GM12878 (cell line): Measurements from ENCODE around the gene ANGPTL4. TPM values are rescaled to one million over a fixed set of nuclear protein-coding genes. Genes with fewer than 3 reads are reported as not detected.

Experiments
- CBX3 ChIP-seq: fragments of 200-600 bp; sonication (generic); IDR thresholded peaks from 2 replicates; pipeline ENCODE4 v1.6.1; 2016; ENCODE audit warnings: low read depth, borderline replicate concordance
- JUND ChIP-seq: IDR thresholded peaks from 2 replicates; pipeline ENCODE4 v1.6.1; 2012; ENCODE audit warnings: low read depth, mild to moderate bottlenecking, low read length, improper control_type of control experiment, moderate library complexity
- POU2F2 ChIP-seq: IDR thresholded peaks from 3 replicates; pipeline ENCODE4 v1.6.1; 2011; ENCODE audit warnings: low read depth, mild to moderate bottlenecking, low read length, borderline replicate concordance
- REST ChIP-seq: IDR thresholded peaks from 2 replicates; pipeline ENCODE4 v1.6.1; 2012; ENCODE audit warnings: mild to moderate bottlenecking, low read depth, low read length
- TAF1 ChIP-seq: IDR thresholded peaks from 2 replicates; pipeline ENCODE4 v1.6.1; 2011; ENCODE audit warnings: mild to moderate bottlenecking, low read depth, low read length, borderline replicate concordance
- ZNF274 ChIP-seq: IDR thresholded peaks from one replicate; pipeline ENCODE4 v1.8.0; 2011; ENCODE audit not compliant: insufficient read length, insufficient read depth
- ZNF622 ChIP-seq: fragments of 450-650 bp; IDR thresholded peaks from 2 replicates; pipeline ENCODE4 v1.6.1; 2017; ENCODE audit warnings: mild to moderate bottlenecking, inconsistent platforms
- ZNF687 ChIP-seq: fragments of 450-650 bp; IDR thresholded peaks from 2 replicates; pipeline ENCODE4 v1.6.1; 2017; ENCODE audit warnings: mild to moderate bottlenecking, moderate library complexity
- polyA plus RNA-seq, 11 experiments: library from polyadenylated mRNA; depleted of rRNA in 4 of 11; unstranded in 6 of 11; stranded (reverse) in 5 of 11; fragments of >200 nt; fragmentation: Nextera tagmentation in 4 of 11; fragmentation: Illumina TruSeq in 1 of 11; extraction: Ambion mirVana in 4 of 11; extraction: Trizol in 1 of 11; gene quantifications; 1 replicate in 1 of 11; 2 replicates in 10 of 11; pipeline versions ENCODE4 v1.2.1 to v1.2.3, GENCODE V29; 2011 to 2016; ENCODE audit warnings: inconsistent platforms in 2 of 11, missing spikeins in 2 of 11, low read depth in 1 of 11
- total RNA-seq, 4 experiments: library from RNA; depleted of rRNA in 3 of 4; stranded (reverse); fragments of >200 nt in 3 of 4; fragmentation: Illumina TruSeq in 1 of 4; extraction: Trizol in 1 of 4; gene quantifications; 2 replicates each; pipeline versions ENCODE4 v1.2.1 to v1.2.3, GENCODE V29; 2013 to 2021

Gene ANGPTL4
- total and polyA plus RNA-seq, 10 of the 15 experiments (the other 5 are each of a cell fraction or from before 2014, with no cell fraction given) = 0.45 TPM; not detected in 9

GRCh38 chr19:8393871-8394250 lies 29.9 kb downstream of the ANGPTL4 start (continued):
- TF ChIP-seq ZNF687 (no peak), ZNF622 (no peak), TAF1 (no peak), POU2F2 (no peak), CBX3 (no peak), ZNF274 (no peak), JUND (no peak), REST (no peak)
- TF ChIP-seq, all 136 proteins: peak for 0
